Measurements from ENCODE around the gene INVS.

Gene INVS, protein sequence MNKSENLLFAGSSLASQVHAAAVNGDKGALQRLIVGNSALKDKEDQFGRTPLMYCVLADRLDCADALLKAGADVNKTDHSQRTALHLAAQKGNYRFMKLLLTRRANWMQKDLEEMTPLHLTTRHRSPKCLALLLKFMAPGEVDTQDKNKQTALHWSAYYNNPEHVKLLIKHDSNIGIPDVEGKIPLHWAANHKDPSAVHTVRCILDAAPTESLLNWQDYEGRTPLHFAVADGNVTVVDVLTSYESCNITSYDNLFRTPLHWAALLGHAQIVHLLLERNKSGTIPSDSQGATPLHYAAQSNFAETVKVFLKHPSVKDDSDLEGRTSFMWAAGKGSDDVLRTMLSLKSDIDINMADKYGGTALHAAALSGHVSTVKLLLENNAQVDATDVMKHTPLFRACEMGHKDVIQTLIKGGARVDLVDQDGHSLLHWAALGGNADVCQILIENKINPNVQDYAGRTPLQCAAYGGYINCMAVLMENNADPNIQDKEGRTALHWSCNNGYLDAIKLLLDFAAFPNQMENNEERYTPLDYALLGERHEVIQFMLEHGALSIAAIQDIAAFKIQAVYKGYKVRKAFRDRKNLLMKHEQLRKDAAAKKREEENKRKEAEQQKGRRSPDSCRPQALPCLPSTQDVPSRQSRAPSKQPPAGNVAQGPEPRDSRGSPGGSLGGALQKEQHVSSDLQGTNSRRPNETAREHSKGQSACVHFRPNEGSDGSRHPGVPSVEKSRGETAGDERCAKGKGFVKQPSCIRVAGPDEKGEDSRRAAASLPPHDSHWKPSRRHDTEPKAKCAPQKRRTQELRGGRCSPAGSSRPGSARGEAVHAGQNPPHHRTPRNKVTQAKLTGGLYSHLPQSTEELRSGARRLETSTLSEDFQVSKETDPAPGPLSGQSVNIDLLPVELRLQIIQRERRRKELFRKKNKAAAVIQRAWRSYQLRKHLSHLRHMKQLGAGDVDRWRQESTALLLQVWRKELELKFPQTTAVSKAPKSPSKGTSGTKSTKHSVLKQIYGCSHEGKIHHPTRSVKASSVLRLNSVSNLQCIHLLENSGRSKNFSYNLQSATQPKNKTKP

DNA sequence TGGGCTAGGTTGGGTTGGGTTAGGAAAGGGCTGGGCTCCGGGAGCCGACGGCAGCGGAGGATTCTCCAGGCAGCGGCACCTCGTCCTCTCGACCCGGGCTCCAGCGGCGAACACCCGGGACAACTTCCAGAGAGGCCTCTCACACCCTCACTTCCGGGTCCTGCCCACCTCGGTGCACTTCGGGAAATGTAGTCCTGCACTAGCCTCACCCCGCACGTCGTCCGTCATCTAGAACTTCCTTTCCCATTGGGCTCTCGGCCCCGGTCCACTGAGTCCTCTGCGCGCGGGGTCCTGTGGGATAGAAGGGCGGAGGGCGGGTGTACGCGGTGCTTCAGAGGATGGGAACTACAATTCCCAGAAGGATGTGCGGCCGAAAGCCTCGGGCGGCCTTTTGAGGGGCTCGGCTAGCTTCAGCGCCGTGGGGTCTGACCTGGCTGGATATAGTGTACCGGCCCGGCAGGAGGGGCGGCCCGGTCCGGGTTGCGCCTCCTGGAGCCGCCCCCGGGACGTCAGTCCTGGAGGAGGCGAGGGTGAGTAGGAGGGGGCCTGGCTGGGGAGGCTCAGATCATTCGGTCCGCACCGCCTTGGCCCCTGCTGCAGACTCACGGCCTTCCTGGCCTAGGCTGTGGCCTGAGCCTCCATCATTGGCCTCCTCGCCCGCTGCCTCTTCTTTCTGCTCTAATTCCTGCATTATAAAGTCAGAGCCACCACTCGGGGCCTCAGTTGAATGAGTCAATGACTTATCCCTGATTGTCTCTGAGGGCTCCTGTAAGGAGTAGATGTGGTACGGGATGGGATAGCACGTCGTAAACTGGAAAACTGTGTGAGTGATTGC lies at the start of gene INVS, which contains the start of gene ERP44:
Gene INVS (plus strand): TSS at position 357 of the 835 bp plus-strand sequence. CDS start 5,279 bp downstream, outside the sequence.
Gene ERP44 (minus strand): TSS at position 114 of the 835 bp plus-strand sequence. CDS start 160 bp downstream, outside the sequence.
- H3K9me2 ChIP-seq (replicated peaks; ENCODE audit: control insufficient read depth, low read length): no peaks in the 10 kb centered on the region
- H3K4me3 ChIP-seq (ENCODE audit: low read length): peak within 1 kb of the TSS; percentile 84
- H3K9me3 ChIP-seq (ENCODE audit: control insufficient read depth, insufficient read depth, low read length): no peaks in the 10 kb centered on the region
- H3K27me3 ChIP-seq (ENCODE audit: control insufficient read depth, low read length): no peaks in the 10 kb centered on the region
- H3K4me1 ChIP-seq (ENCODE audit: control insufficient read depth, low read length): peaks cover 40% of the 10 kb centered on the region
- H3F3A ChIP-seq (ENCODE audit: control insufficient read depth, insufficient read depth): peaks cover under 1% of the 10 kb centered on the region
- H3K4me2 ChIP-seq (ENCODE audit: low read length): peak within 1 kb of the TSS; percentile 91
- peaks cover 69% of the 10 kb centered on the region for H3K79me2 ChIP-seq (ENCODE audit: control insufficient read depth, low read length)
- TF ChIP-seq EZH2phosphoT487 (IDR thresholded peaks at IDR 0.05; ENCODE audit: borderline replicate concordance, low read length): no peak
- TF ChIP-seq, protein P1, sequence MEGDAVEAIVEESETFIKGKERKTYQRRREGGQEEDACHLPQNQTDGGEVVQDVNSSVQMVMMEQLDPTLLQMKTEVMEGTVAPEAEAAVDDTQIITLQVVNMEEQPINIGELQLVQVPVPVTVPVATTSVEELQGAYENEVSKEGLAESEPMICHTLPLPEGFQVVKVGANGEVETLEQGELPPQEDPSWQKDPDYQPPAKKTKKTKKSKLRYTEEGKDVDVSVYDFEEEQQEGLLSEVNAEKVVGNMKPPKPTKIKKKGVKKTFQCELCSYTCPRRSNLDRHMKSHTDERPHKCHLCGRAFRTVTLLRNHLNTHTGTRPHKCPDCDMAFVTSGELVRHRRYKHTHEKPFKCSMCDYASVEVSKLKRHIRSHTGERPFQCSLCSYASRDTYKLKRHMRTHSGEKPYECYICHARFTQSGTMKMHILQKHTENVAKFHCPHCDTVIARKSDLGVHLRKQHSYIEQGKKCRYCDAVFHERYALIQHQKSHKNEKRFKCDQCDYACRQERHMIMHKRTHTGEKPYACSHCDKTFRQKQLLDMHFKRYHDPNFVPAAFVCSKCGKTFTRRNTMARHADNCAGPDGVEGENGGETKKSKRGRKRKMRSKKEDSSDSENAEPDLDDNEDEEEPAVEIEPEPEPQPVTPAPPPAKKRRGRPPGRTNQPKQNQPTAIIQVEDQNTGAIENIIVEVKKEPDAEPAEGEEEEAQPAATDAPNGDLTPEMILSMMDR (IDR thresholded peaks at IDR 0.05; ENCODE audit: low read depth, low read length, poor library complexity, severe bottlenecking): no peak
- H3K27ac ChIP-seq (ENCODE audit: low read depth, low read length): peak within 1 kb of the TSS; percentile 60
- H3K36me3 ChIP-seq (ENCODE audit: control insufficient read depth, low read length): peaks cover 24% of the 10 kb centered on the region
- 0 out of 2 replicates have a peak, but pooled peaks cover 9% of the 10 kb centered on the region for H4K20me1 ChIP-seq (ENCODE audit: control insufficient read depth, insufficient read depth, low read depth, low read length)

DNA sequence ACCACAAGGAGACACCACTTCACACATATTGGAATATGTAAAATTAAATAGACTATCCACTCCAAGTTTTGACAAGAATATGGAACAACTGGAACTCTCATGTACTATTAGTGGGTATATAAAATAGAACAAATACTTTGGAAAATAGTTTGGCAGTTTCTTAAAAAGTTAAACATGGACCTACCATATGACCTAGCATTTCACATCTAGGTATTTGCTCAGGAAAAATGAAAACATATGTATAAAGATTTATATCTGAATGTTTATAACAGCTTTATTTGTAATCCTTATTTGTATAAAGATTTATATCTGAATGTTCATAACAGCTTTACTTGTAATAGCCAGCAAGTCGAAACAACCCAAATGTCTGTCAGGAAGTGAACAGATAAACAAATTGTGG lies 49.5 kb upstream of the INVS start:
- no peaks in the 10 kb centered on the region for H3K9me2 ChIP-seq (replicated peaks; ENCODE audit: control insufficient read depth, low read length)
- peaks cover 69% of the 10 kb centered on the region for H3K36me3 ChIP-seq (ENCODE audit: control insufficient read depth, low read length)
- no peaks in the 10 kb centered on the region for H3K27me3 ChIP-seq (ENCODE audit: control insufficient read depth, low read length)
- peaks cover 34% of the 10 kb centered on the region for H3K79me2 ChIP-seq (ENCODE audit: control insufficient read depth, low read length)
- no peak overlapping the region for H3K4me3 ChIP-seq (ENCODE audit: low read length)
- H3K9me3 ChIP-seq (ENCODE audit: control insufficient read depth, insufficient read depth, low read length): no peaks in the 10 kb centered on the region
- no peak overlapping the region for H3K27ac ChIP-seq (ENCODE audit: low read depth, low read length)
- H3F3A ChIP-seq (ENCODE audit: control insufficient read depth, insufficient read depth): no peaks in the 10 kb centered on the region
- no peak for TF ChIP-seq EZH2phosphoT487 (IDR thresholded peaks at IDR 0.05; ENCODE audit: borderline replicate concordance, low read length)
- TF ChIP-seq, protein P1 (IDR thresholded peaks at IDR 0.05; ENCODE audit: low read depth, low read length, poor library complexity, severe bottlenecking): no peak
- 0 out of 2 replicates have a peak, but pooled peaks cover 3% of the 10 kb centered on the region for H4K20me1 ChIP-seq (ENCODE audit: control insufficient read depth, insufficient read depth, low read depth, low read length)
- H3K4me1 ChIP-seq (ENCODE audit: control insufficient read depth, low read length): peaks cover 27% of the 10 kb centered on the region
- no peak overlapping the region for H3K4me2 ChIP-seq (ENCODE audit: low read length)

DNA sequence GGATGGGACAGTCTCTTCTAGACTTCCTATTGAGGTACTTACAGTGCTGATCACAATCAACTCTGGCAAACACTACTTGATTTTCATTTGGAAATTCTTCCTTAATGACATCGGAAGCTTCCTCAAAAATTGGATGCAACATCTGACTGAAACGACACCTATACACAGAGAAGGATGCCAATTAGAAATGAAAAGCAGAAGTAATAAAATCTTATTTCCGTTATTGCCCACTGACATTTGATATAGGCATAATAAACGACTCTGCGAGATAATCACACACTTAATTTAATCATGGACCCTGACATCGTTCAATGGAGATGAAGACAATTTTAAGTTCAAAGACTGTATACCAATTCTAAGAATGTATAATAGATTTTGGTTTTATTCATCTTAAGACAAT lies 46.7 kb upstream of the INVS start:
- H3K27ac ChIP-seq (ENCODE audit: low read depth, low read length): no peak overlapping the region
- no peaks in the 10 kb centered on the region for H3K9me3 ChIP-seq (ENCODE audit: control insufficient read depth, insufficient read depth, low read length)
- peaks cover 66% of the 10 kb centered on the region for H3K36me3 ChIP-seq (ENCODE audit: control insufficient read depth, low read length)
- H3K4me1 ChIP-seq (ENCODE audit: control insufficient read depth, low read length): peaks cover 42% of the 10 kb centered on the region
- TF ChIP-seq EZH2phosphoT487 (IDR thresholded peaks at IDR 0.05; ENCODE audit: borderline replicate concordance, low read length): no peak
- TF ChIP-seq, protein P1 (IDR thresholded peaks at IDR 0.05; ENCODE audit: low read depth, low read length, poor library complexity, severe bottlenecking): no peak
- H3F3A ChIP-seq (ENCODE audit: control insufficient read depth, insufficient read depth): no peaks in the 10 kb centered on the region
- H3K4me3 ChIP-seq (ENCODE audit: low read length): no peak overlapping the region
- H3K9me2 ChIP-seq (replicated peaks; ENCODE audit: control insufficient read depth, low read length): no peaks in the 10 kb centered on the region
- H3K27me3 ChIP-seq (ENCODE audit: control insufficient read depth, low read length): no peaks in the 10 kb centered on the region
- H3K79me2 ChIP-seq (ENCODE audit: control insufficient read depth, low read length): peaks cover 21% of the 10 kb centered on the region
- H3K4me2 ChIP-seq (ENCODE audit: low read length): peak overlapping the region; percentile 22; the same call in 1 of the 2 replicates
- 0 out of 2 replicates have a peak, but pooled peaks cover 3% of the 10 kb centered on the region for H4K20me1 ChIP-seq (ENCODE audit: control insufficient read depth, insufficient read depth, low read depth, low read length)
